Uterus (tissue), 2 donors: ENCODE data around the gene PLEKHN1.

ENCODE experiments used
- POLR2A ChIP-seq, 2 donors: fragments of 450-650 bp; IDR thresholded peaks; one replicate each; pipeline ENCODE4 v1.6.1; 2016; ENCODE audit warnings: antibody characterized with exemption in 2 of 2, mild to moderate bottlenecking in 1 of 2, moderate library complexity in 1 of 2
- TF ChIP-seq, protein P1 (sequence below), 4 experiments: fragments of 200-600 bp in 2 of 4; fragments of 450-650 bp in 2 of 4; sonication (generic) in 2 of 4; IDR thresholded peaks; one replicate each; pipeline ENCODE4 v1.5.1; 2016 to 2019; ENCODE audit warnings: antibody characterized with exemption in 4 of 4, mild to moderate bottlenecking in 2 of 4, moderate library complexity in 1 of 4

DNA sequence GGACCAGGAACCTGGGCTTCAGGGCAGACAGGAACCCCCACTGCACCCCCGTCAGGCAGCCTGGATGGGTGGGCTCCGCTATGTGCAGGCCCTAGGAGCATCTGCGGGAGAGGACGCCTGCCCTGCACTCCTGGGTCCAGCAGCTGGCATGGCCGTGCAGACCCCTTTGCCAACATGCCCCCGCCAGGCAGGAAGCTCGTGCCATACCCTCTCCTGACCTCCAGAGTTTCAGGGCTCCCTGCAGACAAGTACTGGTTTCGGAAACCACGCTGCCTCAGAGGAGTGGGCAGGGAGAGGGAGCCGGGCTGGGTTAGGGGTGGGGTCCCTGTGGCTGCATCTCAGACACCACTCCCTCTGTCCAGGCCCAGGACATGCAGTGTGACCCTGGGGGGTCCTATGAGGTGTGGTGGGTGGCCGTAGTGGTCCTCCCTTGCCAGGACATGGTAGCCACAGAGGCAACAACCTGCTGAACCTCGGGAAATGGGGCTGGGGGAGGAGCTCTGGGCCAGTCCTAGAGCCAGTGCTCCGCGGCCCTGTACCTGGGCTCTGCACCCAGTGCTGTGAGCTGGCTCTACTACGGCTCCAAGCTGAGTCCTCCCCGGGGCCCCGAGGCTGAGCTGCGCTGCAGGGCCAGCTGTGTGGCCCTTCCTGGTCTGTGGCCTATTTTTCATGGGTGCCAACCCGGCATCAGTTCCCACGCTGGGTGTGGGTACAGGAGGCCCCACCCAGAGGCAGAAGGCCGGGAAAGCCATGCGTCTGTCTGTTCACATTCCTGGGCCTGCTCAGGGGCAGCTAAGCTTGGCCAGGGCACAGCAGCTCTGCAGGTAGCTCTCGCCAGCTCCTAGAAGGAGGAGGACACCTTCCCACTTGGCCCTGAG, 1.4 kb downstream of the PLEKHN1 start:
- TF ChIP-seq, protein P1, sequence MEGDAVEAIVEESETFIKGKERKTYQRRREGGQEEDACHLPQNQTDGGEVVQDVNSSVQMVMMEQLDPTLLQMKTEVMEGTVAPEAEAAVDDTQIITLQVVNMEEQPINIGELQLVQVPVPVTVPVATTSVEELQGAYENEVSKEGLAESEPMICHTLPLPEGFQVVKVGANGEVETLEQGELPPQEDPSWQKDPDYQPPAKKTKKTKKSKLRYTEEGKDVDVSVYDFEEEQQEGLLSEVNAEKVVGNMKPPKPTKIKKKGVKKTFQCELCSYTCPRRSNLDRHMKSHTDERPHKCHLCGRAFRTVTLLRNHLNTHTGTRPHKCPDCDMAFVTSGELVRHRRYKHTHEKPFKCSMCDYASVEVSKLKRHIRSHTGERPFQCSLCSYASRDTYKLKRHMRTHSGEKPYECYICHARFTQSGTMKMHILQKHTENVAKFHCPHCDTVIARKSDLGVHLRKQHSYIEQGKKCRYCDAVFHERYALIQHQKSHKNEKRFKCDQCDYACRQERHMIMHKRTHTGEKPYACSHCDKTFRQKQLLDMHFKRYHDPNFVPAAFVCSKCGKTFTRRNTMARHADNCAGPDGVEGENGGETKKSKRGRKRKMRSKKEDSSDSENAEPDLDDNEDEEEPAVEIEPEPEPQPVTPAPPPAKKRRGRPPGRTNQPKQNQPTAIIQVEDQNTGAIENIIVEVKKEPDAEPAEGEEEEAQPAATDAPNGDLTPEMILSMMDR (IDR thresholded peaks at IDR 0.05) = no peak
- TF ChIP-seq POLR2A (IDR thresholded peaks at IDR 0.05) = no peak
